ENCODE results near the gene SLC35B2. TPM values are rescaled to one million over a fixed set of nuclear protein-coding genes. Genes with fewer than 3 reads are reported as not detected.
A peak's percentile ranks its signal among the peaks of the same experiment; 100 is the strongest.

The SLC35B2 gene
- total RNA-seq, 1 experiment from 2014 or later: 28.9 TPM

DNA sequence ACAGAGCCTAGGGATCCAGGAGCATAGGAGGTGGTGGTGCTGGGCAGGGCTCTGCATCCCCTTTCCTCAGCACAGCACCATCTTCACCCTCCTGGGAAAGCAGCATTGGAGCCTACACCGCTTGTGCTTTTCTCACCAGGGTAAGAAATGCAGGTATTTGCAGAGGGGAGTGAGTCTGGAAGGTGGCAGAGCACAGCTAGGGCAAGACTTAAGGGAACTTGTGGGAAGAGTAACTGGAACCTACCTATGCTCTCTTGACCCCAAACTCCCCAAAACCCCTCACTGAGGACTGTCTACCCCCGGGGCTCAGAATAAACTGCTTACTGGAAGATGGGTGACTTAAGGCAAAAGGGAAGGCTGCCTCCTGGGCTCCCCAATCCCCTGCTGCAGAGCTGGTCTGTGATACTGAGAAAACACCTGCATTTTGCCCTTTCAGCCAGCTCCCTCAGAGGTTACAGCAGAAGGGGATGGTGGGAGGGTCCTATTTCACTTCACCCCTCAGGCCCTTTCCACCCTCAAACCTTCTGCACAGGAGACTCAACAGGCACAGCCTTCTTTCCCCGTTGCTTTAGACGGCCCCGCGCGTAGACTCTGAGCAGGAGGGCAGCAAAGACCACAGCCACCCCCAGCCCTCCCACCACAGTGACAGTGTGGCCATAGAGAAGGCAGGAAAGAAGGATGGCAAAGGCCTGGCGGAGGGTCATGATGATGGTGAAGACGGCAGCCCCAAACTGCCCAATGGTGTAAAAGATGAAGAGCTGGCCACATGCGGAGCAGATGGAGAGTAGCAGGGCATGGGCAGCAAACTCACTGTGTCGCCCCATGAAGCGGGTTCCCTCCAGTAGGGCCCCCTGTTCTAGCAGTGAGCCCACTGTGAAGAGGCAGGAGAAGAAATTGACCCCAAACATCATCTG is 2.9 kb downstream of the SLC35B2 start:
- peaks cover 42% of the 10 kb centered on the region for H3K4me1 Mint-ChIP-seq
- H3K36me3 Mint-ChIP-seq: peaks cover 64% of the 10 kb centered on the region
- peak overlapping the region; percentile 28; the same call in 1 of the 2 replicates for H3K27ac Mint-ChIP-seq
- no peak overlapping the region for H3K4me3 Mint-ChIP-seq
- H3K9me3 Mint-ChIP-seq: no peaks in the 10 kb centered on the region
- ChIA-PET CTCF (interaction anchor here (0.5 to 4.4 kb wide), 12 partner anchors 10 to 176 kb away, joined by 3 to 76 read pairs (median 4); partner anchors contain the start of genes HSP90AB1, MRPL14, TMEM151B and TMEM63B), POLR2A (interaction anchor here (1.0 to 3.7 kb wide), 6 partner anchors 7 to 35 kb away, joined by 3 to 83 read pairs (median 4); partner anchors contain the start of genes HSP90AB1, SLC29A1 and TMEM151B)
- no peaks in the 10 kb centered on the region for H3K27me3 Mint-ChIP-seq (ENCODE audit: low read depth)
- ATAC-seq (peak; percentile 2), DNase-seq (ENCODE audit: low spot score) (no peak)
- TF ChIP-seq NFE2L1 (CRISPR knock-in tag; IDR thresholded peaks at IDR 0.05) (peak; percentile 9; the same call in 1 of the 2 replicates), SP1 (CRISPR knock-in tag; conservative IDR thresholded peaks at IDR 0.05) (0 out of 2 replicates have a peak, but pooled peaks have one; percentile 17), CDX4 (CRISPR knock-in tag; IDR thresholded peaks at IDR 0.05; ENCODE audit: borderline replicate concordance) (no peak), AR (CRISPR knock-in tag; IDR thresholded peaks at IDR 0.05) (peak; percentile 76; the same call in 1 of the 2 replicates), ZNF532 (CRISPR knock-in tag; IDR thresholded peaks at IDR 0.05; ENCODE audit: borderline replicate concordance) (peak; percentile 65), IRF2 (CRISPR knock-in tag; IDR thresholded peaks at IDR 0.05; ENCODE audit: borderline replicate concordance, low read depth) (no peak), ZNF425 (CRISPR knock-in tag; conservative IDR thresholded peaks at IDR 0.05) (peak; percentile 92), CREM (CRISPR knock-in tag; IDR thresholded peaks at IDR 0.05) (no peak), HMGA2 (CRISPR knock-in tag; IDR thresholded peaks at IDR 0.05) (no peak), FOXP1 (CRISPR knock-in tag; IDR thresholded peaks at IDR 0.05; ENCODE audit: borderline replicate concordance) (0 out of 2 replicates have a peak, but pooled peaks have one; percentile 21), RELA (CRISPR knock-in tag; IDR thresholded peaks at IDR 0.05; ENCODE audit: borderline replicate concordance) (no peak), ZNF317 (CRISPR knock-in tag; IDR thresholded peaks at IDR 0.05; ENCODE audit: borderline replicate concordance, low read depth) (no peak), ETV6 (CRISPR knock-in tag; IDR thresholded peaks at IDR 0.05) (peak; percentile 71; the same call in 1 of the 2 replicates), ZNF219 (CRISPR knock-in tag; IDR thresholded peaks at IDR 0.05; ENCODE audit: borderline replicate concordance) (no peak), ZNF671 (CRISPR knock-in tag; IDR thresholded peaks at IDR 0.05) (peak; percentile 93)
- TF ChIP-seq, protein P1, sequence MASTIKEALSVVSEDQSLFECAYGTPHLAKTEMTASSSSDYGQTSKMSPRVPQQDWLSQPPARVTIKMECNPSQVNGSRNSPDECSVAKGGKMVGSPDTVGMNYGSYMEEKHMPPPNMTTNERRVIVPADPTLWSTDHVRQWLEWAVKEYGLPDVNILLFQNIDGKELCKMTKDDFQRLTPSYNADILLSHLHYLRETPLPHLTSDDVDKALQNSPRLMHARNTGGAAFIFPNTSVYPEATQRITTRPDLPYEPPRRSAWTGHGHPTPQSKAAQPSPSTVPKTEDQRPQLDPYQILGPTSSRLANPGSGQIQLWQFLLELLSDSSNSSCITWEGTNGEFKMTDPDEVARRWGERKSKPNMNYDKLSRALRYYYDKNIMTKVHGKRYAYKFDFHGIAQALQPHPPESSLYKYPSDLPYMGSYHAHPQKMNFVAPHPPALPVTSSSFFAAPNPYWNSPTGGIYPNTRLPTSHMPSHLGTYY (CRISPR knock-in tag; IDR thresholded peaks at IDR 0.05): peak; percentile 78
- TF ChIP-seq, protein P2, sequence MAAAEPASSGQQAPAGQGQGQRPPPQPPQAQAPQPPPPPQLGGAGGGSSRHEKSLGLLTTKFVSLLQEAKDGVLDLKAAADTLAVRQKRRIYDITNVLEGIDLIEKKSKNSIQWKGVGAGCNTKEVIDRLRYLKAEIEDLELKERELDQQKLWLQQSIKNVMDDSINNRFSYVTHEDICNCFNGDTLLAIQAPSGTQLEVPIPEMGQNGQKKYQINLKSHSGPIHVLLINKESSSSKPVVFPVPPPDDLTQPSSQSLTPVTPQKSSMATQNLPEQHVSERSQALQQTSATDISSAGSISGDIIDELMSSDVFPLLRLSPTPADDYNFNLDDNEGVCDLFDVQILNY (CRISPR knock-in tag; IDR thresholded peaks at IDR 0.05): no peak
- TF ChIP-seq, protein P3, sequence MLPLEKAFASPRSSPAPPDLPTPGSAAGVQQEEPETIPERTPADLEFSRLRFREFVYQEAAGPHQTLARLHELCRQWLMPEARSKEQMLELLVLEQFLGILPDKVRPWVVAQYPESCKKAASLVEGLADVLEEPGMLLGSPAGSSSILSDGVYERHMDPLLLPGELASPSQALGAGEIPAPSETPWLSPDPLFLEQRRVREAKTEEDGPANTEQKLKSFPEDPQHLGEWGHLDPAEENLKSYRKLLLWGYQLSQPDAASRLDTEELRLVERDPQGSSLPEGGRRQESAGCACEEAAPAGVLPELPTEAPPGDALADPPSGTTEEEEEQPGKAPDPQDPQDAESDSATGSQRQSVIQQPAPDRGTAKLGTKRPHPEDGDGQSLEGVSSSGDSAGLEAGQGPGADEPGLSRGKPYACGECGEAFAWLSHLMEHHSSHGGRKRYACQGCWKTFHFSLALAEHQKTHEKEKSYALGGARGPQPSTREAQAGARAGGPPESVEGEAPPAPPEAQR (CRISPR knock-in tag; IDR thresholded peaks at IDR 0.05): no peak
